DND-41 (cell line): ENCODE measurements around the gene SLC28A3.

ENCODE experiments used
- CTCF ChIP-seq: IDR thresholded peaks from 2 replicates; pipeline ENCODE4 v1.5.1; 2012; ENCODE audit warnings: borderline replicate concordance, low read length, moderate library complexity, mild to moderate bottlenecking; ENCODE audit not compliant: poor library complexity, severe bottlenecking; ENCODE audit errors: extremely low read depth
- EZH2 ChIP-seq: IDR thresholded peaks from 3 replicates; pipeline ENCODE4 v1.6.1; 2012; ENCODE audit warnings: borderline replicate concordance, low read depth, mild to moderate bottlenecking, moderate library complexity, low read length, inconsistent platforms; ENCODE audit not compliant: severe bottlenecking

DNA sequence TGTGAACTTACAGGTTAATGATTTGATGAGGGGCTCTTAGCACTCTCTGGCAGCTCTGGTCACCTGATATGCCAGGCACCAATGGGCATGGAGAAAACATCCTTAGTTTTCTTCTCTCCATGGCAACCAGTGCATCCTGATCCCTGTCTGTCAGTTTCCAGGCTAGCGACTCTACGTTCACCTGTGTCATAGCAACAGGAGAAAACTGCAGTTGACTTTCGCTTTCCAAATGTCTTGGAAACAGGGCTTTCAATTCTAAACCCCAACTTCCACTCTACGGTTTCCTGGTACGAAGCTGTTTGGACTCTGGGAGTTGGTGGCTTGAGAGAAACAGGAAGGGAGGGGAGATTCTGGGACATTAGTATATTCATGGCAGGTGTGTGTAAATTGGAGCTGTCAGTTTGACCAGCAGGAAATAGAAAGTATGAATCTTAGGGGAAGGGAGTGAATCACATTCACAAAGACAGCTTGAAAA lies 74.4 kb downstream of the SLC28A3 start:
- TF ChIP-seq CTCF (no peak), EZH2 (no peak)
